Measurements from ENCODE around the gene ENAH. TPM values are rescaled to one million over a fixed set of nuclear protein-coding genes. Genes with fewer than 3 reads are reported as not detected.
"Not testable (repeated sequence)": the region's sequence is repeated elsewhere in the genome, so short reads cannot be mapped to it uniquely, and the experiment has no call there.

ENAH gene
- 126 and 130 TPM in 2 replicates for total RNA-seq (2014; rRNA removed; shearing (Covaris generic))
- polyA plus RNA-seq (2014; cell fraction: nucleus; rRNA removed) = 63.2 and 73.9 TPM in 2 replicates

GRCh38 chr1:225652729-225653462, at the start of gene ENAH:
ENAH (minus strand) TSS chr1:225653123; CDS start chr1:225652690, 433 bp downstream.
- DNase-seq (ENCODE audit: extremely low read depth, low read depth) = peak; percentile 88

- no peak for DNase-seq (ENCODE audit: extremely low read depth, low read depth)
Measured at GRCh38 chr1:225700889-225701465, 48.1 kb upstream of the ENAH start.

- DNase-seq (ENCODE audit: extremely low read depth, low read depth) = peak; percentile 96
Measured at GRCh38 chr1:225700164-225700821, 47.4 kb upstream of the ENAH start.

GRCh38 chr1:225699336-225699735, 46.4 kb upstream of the ENAH start:
- DNase-seq (ENCODE audit: extremely low read depth, low read depth) = no peak

- DNase-seq (ENCODE audit: extremely low read depth, low read depth) = not testable (repeated sequence)
Measured at GRCh38 chr1:225698194-225698593, 45.3 kb upstream of the ENAH start.

GRCh38 chr1:225697428-225697827, 44.5 kb upstream of the ENAH start:
- DNase-seq (ENCODE audit: extremely low read depth, low read depth) = no peak

- DNase-seq (ENCODE audit: extremely low read depth, low read depth) = no peak
Measured at GRCh38 chr1:225695578-225696337, 42.8 kb upstream of the ENAH start.

GRCh38 chr1:225694151-225694603, 41.3 kb upstream of the ENAH start:
- no peak for DNase-seq (ENCODE audit: extremely low read depth, low read depth)

- DNase-seq (ENCODE audit: extremely low read depth, low read depth) = not testable (repeated sequence)
Measured at GRCh38 chr1:225693697-225694096, 40.8 kb upstream of the ENAH start.

GRCh38 chr1:225693085-225693696, 40.3 kb upstream of the ENAH start:
- no peak for DNase-seq (ENCODE audit: extremely low read depth, low read depth)

GRCh38 chr1:225692517-225692879, 39.6 kb upstream of the ENAH start:
- no peak for DNase-seq (ENCODE audit: extremely low read depth, low read depth)

- no peak for DNase-seq (ENCODE audit: extremely low read depth, low read depth)
Measured at GRCh38 chr1:225691861-225692516, 39.1 kb upstream of the ENAH start.

GRCh38 chr1:225691377-225691776, 38.5 kb upstream of the ENAH start:
- DNase-seq (ENCODE audit: extremely low read depth, low read depth) = no peak

- no peak for DNase-seq (ENCODE audit: extremely low read depth, low read depth)
Measured at GRCh38 chr1:225689882-225690459, 37.0 kb upstream of the ENAH start.

GRCh38 chr1:225688345-225688744, 35.4 kb upstream of the ENAH start:
- DNase-seq (ENCODE audit: extremely low read depth, low read depth) = no peak

- no peak for DNase-seq (ENCODE audit: extremely low read depth, low read depth)
Measured at GRCh38 chr1:225685476-225686176, 32.7 kb upstream of the ENAH start.

- no peak for DNase-seq (ENCODE audit: extremely low read depth, low read depth)
Measured at GRCh38 chr1:225684741-225685140, 31.8 kb upstream of the ENAH start.

GRCh38 chr1:225681231-225681630, 28.3 kb upstream of the ENAH start:
- no peak for DNase-seq (ENCODE audit: extremely low read depth, low read depth)

- DNase-seq (ENCODE audit: extremely low read depth, low read depth) = no peak
Measured at GRCh38 chr1:225678545-225678944, 25.6 kb upstream of the ENAH start.
